ENCODE results near the gene RASL11B.
"Not testable (repeated sequence)": the region's sequence is repeated elsewhere in the genome, so short reads cannot be mapped to it uniquely, and the experiment has no call there.

Gene RASL11B

DNA sequence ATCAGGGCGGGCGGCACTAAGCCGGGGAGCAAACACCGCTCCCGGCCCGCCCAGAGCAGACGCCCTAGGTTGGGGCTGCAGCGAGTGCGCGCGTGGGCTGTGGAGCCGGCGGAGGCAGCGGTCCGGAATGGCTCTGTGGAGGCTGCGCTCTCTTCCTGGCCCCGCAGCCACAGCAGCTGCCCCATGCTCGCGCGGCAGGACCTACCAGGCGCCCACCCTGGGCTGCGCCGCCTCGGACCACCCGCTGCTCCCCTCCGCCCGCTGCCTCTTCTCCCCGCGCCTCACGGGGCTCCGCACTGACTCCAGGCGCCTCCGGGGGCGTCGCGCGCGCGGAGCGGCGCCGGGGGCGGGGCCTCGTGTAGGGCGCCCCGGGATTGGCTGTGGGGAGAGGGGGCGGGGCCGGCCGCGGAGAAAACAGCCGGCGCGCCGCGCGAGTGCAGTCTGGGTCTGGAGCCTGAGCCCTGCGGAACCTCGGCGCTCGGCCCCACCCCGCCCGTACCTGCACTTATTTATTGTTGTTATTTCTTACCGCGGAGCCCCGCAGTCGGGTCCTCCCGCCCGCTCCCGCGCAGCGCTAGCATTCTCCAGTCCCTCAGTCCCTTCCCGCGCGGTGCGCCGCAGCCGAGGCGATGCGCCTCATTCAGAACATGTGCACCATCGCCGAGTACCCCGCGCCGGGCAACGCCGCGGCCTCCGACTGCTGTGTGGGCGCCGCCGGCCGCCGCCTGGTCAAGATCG is at the start of gene RASL11B:
Gene RASL11B, plus strand, starts transcription at position 439 of the 738 bp plus-strand sequence. Its CDS starts 191 bp downstream, at position 630.
- in situ Hi-C loops (cut with MboI; ENCODE audit: low sequenced_read_pairs), result no loop called here

GRCh38 chr4:52813546-52813945 is 48.6 kb upstream of the RASL11B start:
- in situ Hi-C loops (cut with MboI; ENCODE audit: low sequenced_read_pairs), result no loop called here

DNA sequence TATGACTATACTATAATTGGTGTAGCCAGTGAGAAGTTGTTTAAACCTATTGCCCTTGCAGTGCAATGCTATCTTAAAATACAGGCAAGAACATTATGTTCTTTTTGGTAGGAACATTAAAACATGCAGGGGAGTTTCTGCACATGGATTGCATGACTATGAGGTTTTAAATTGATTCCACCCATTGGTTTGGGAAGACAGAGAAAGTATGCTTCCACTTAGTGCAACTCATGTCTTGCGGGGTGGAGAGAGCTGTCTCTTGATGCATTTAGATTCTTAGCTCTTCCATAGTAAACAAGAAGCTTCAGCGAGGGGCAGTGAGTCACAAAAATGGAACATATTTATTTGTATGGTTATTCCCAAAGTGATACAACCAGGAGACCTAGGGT is 39.5 kb upstream of the RASL11B start:
- in situ Hi-C loops (cut with MboI; ENCODE audit: low sequenced_read_pairs), result no loop called here

DNA sequence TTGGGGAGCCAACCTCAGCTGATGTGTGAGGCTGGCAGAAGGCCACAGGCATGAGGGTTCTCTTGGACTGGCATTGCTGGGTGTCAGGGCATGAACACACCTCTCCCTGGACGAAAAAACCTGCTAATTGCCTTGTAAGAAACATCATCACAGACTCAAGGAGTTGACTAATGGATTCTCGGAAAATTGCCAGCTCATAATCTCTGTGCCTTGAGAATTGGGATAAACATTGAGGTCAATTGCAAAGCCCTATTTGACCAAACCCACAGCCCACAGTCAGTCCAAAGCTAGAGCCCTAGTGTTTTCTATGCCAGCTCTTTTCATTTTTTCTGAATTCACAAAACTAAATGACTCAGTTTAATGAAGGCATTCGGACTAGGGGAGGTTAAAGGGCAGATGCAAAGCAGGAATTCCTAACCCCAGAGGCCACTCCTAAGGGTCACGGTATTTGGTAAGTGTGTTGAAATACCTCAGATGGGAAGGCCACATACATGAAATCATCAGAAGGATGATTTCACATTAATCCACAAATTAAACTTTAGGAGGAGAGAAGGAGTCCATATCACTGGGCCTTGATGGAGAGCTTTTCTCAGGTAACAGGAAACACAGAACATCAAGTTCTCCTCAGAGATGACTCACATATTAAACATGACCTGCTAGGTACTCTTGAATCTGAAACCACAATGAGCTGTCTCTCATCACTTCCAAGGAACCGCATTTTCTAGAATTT is 39.0 kb upstream of the RASL11B start:
- in situ Hi-C loops (cut with MboI; ENCODE audit: low sequenced_read_pairs), result no loop called here

GRCh38 chr4:52823702-52824092 is 38.4 kb upstream of the RASL11B start:
- in situ Hi-C loops (cut with MboI; ENCODE audit: low sequenced_read_pairs), result no loop called here

DNA sequence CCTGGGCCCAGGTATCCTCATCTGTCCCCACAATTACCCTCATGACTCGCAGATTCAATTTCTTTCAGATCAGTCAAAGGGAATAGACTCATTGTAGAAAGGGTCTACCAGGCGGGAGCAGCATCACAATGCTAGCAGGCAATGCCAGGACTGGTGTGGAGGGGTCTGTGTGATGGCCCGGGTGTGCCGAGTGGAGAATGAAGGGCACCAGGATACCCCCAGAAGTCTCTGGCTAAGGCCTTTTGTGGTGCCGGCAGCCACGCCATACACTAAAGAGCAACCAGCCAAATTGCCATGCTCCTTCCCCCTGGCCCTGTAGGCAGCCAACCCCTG is 37.9 kb upstream of the RASL11B start:
- in situ Hi-C loops (cut with MboI; ENCODE audit: low sequenced_read_pairs), result no loop called here

DNA sequence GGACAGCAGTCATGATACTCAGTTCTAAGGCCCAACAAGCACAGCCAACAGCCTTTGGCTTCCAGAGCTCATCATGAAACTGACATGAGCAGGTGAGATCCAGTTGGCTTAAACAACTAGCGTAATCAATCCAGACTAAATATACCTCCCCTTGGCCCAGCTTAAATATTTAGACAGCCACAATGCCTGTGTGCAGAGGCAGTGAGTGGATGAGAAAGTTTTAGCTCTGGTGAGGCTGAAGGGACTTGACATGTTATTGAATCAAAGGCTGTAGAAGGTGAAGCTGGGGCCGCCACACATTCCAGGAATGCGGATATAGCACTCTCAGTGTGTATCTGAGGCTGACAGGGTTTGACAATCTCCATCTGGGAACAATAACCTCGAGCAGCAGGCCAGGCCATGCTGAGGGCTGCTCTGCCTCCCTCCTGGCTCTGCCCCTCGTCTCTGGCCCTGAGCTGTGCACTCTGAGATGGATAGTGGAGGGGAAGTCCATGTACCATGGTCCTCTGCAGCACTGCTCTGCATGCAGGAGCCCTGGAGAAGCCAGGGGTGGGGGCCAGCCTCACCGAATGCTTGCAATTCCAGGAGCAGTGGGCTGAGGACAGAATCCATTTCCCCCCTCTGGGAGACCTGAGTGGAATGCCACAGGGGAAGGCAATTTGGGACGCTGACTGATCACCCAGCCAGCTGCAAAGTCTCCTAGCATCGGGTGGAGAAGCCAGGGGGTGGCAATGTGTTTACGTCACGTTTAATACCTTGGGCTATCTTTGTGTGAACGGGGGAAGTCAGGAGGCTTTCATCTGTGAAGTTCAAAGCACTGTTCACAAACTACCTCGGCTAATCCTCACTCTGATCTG is 37.3 kb upstream of the RASL11B start:
- in situ Hi-C loops (cut with MboI; ENCODE audit: low sequenced_read_pairs), result no loop called here

DNA sequence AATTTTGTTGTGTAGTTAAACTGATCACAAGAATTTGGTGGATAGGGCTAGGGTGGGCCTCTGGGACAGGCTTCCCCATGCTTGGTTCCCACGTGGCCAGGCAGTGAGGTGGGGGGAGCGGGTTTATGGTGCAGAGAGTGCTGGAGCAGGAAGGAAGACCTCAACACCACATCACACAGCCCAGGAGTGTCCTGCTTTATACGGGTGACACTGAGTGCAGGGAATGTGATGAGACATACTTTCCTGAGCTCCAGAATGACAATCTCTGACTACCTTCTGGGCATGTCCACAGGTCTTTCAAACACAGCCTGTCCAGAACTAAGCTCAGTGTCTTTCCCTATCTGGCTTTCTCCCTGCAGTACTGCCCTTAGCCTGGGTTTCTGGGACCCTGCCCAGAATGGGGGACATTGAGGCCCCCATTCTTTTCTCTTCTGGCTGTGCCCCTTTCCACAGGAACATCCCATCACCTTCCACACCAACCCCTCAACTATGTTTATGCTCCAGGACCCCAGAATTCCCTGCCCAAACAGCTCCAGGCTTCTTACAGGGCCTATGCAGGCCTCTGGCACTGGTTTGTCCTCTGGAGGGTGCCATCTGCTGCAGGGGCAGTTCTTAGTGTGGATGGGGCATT is 36.5 kb upstream of the RASL11B start:
- in situ Hi-C loops (cut with MboI; ENCODE audit: low sequenced_read_pairs), result no loop called here

DNA sequence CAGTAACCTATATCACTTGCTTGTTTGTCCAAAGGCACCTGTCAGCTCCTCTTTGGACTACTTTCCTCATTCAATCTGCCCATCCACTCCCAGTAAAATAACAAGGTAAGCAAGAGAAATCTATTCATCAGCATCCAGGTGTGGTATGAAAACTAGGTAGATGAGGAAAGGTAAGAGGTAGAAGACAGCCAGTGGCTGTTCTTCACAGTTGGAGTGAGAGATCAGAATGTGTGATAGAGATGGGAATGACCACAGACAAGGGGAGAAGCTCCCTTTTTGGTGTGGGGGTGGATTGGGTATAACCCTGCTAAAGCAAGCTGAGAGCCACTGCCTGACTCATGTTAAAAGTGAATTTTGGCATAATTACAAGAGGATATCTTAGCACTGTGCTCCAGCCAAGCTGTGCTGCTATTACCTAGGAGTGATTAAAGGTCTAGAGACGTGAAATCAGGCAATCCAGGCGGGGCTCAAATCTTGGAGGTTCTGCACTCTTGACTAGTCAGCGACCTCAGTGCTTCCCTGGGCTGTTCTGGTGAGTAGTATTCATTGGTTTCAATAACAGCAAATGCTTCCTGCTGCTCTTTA is 28.1 kb upstream of the RASL11B start:
- in situ Hi-C loops (cut with MboI; ENCODE audit: low sequenced_read_pairs), result no loop called here

DNA sequence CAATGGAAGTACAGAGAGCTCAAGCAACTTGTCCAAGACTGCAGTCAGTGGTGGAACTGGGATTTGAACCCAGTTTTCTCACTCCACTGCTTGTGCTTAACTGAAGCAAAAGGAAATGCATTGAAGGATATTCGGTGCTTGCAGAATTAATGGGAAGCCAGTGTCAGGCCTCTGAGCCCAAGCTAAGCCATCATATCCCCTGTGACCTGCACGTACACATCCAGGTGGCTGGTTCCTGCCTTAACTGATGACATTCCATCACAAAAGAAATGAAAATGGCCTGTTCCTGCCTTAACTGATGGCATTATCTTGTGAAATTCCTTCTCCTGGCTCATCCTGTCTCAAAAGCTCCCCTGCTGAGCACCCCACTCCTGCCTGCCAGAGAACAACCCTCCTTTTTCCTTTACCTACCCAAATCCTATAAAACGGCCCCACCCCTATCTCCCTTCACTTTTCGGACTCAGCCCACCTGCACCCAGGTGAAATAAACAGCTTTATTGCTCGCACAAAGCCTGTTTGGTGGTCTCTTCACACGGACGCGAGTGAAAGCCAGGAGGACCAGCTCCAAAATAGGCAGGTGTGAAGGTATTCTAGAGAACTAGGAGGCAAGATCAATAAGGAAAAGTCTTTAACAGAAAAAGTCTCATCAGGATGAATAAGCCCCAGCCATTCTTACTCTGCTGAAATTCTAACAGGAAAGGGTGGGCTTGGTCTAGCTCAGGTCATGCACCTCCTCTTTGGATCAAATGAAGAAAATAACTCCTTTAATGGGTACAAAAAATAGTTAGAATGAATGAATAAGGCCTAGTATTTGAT is 27.3 kb upstream of the RASL11B start:
- in situ Hi-C loops (cut with MboI; ENCODE audit: low sequenced_read_pairs), result not testable (repeated sequence)

GRCh38 chr4:52836120-52836519 is 26.0 kb upstream of the RASL11B start:
- in situ Hi-C loops (cut with MboI; ENCODE audit: low sequenced_read_pairs), result no loop called here

- in situ Hi-C loops (cut with MboI; ENCODE audit: low sequenced_read_pairs), result no loop called here
These were observed 25.4 kb upstream of the RASL11B start for GRCh38 chr4:52836678-52837077.

DNA sequence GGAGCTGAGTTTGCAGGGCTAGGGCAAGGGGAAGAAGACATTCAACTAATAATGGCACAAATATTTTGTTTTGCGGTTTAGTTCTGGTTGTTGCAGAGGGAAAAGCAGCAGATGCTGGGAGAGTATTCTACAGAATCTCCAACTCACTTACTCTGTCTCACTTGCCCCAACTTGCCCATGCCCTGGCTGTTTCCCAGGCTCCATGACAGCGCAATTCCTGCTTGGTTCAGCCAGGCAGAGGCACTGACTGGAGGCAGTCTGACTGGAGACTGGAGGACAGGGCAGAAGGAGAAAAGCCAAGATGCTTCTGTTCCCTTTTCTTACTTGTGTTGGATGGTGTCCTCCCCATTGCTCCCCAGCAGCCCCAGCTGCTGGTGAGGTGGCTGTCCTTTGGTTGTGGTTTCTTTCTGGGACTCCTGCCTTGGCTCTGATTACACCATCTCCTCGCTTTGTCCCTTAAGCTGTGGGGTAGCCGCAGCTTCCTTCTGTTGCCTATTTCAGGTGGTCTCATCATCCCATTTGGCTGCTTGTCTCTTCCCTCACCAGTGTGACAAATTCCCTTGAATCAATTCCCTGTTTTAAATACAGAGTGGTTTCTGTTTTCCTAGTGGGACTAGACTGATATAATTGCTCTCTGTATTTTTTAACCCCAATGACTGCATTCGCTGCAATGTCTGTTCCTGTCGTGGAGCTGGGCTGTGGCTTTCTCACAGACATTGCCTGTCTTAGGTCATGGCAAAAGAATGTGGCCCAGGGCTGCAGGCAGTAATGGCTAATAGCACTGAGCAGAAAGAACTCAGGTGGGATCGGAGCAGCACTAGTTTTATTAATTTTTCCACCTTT is 24.2 kb upstream of the RASL11B start:
- in situ Hi-C loops (cut with MboI; ENCODE audit: low sequenced_read_pairs), result no loop called here

DNA sequence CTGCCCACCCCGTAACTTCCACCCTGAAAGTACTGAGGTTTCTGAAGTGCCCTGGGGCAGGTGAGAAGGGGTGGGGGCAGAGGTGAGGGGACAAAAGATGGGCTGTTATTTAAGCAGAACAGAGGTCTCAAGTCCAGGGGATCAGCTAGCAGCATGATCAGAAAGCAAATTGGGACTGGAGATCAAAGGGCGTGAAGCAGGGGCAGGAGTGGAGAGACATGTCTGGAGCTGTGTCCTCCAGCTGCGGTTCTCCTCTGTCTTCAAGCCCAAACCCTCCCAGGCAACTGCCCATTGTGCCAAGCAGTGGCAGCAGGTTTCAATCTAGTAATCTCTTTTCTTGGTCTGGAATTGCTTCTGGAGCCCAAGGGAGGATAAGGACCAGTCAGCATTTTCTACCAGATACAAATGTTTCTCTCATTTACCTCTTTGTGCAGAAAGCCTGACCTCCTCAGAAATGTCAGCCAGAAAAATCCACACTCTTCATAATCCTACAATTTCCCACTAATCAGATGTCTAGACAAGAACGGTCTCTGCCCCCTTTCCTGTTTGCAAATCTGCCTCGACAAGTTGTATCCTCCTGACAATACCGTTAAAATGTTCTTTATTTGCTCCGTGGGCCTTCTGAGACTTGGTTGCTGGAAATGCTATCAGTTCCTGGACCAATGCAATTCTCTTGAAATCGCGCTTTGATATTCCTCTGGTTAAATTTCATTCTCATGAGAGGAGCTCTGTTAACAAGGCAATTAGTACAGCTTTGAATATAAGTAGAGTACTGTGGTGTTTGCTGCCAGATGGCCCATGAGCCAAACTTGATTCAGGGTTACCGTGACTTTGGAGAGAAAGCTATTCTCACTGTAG is 23.2 kb upstream of the RASL11B start:
- in situ Hi-C loops (cut with MboI; ENCODE audit: low sequenced_read_pairs), result no loop called here

DNA sequence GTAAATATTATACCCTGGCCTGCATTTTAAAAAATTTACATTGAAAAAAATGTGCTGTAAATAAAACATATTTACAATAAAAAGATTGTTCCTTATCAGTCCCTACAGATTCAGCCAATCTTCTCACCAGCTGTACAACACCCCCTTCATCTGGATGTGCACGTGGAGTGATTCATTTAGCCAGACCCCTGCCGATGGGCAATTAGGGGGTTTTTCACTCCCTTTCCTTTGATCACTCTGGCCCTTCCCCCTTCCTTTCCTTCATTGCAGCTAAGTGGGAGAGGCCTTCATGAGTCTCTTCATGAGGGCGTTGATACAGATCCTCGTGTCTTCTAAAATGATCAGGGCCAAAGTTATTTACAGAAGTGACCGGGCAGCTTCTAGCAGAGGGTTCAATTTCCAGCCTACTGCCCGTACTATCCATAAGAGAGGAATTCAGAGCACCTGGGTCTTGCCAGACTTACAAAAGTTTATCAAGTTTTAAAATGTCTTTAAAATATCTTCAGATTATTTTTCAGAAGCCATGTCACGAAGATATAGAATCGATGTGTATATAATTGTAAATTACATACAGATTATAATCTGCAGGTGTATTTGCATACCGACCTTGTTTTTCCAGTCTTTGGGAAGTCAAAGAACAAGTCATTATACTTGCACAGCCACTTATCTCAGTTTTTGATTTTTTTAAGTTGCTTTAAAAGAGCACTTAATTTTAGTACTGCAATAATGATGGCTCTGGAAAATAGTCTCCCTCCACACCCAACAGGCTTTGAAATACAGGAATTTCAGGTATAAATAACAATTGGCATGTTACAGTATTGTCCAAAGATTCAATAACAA is 21.4 kb upstream of the RASL11B start:
- in situ Hi-C loops (cut with MboI; ENCODE audit: low sequenced_read_pairs), result no loop called here

DNA sequence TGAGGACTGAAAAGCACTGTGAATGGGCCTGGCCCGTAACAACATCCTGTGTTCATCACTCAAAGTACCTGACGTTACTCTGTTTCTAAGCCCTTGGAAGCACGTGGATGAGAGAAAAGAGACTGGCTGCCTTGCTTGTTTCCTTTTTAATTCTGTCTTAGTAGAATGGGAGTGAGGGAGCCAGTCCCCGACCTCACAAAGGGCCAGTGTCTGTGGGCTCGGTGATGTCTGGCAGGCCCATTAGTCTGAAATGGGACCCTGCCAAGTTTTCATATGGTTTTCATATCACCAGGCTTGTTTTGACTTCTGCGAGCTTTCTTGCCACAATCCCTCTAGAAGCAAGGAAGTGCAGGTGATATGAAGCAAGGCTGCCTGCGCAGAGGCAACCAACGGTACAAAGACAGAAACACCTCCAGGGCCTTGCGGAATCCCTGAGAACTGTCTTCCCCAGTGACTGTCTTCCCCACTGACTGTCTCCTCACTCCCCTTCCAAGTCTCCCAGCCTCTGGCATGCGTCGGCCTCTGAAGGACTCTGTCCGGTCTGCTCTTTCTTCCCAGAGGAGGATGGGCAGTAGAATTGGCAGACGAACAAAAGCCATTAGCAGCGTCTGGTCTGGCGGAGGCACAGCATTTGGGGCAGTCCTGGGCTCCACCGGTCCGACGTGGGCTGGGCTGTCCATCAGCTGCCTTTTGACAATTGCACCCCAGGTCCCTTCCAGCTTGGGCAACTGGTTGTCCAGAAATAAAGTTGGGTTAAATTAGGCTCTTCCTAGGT is 20.2 kb upstream of the RASL11B start:
- in situ Hi-C loops (cut with MboI; ENCODE audit: low sequenced_read_pairs), result no loop called here

DNA sequence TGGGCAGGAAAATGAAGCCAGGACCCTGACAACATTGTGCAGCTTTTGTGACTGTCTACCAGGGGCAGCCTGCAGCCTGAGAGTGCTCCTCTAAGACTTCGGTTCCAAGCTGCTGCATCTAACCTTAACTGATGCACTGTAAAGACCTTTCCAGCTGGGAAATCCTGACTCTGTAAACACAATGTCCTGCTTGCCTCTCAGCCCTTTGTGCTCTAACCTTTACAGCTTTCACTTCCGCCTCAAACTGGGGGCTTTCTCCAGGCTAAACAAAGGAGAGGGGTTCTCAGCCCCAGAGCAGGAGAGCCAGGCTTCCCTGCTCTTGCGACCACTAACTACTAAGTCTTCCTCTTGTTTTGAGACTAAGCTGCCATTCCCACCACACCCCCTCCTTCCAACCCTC is 19.3 kb upstream of the RASL11B start:
- in situ Hi-C loops (cut with MboI; ENCODE audit: low sequenced_read_pairs), result no loop called here

Data from hTERT RPE-1 (cell line).